GM10847 (cell line): ENCODE data around the gene SPINT4.

Experiments used
- POLR2A ChIP-seq: IDR thresholded peaks from 2 replicates; pipeline ENCODE4 v1.6.1; 2011; ENCODE audit not compliant: insufficient read length; ENCODE audit errors: extremely low read depth

Gene SPINT4

DNA sequence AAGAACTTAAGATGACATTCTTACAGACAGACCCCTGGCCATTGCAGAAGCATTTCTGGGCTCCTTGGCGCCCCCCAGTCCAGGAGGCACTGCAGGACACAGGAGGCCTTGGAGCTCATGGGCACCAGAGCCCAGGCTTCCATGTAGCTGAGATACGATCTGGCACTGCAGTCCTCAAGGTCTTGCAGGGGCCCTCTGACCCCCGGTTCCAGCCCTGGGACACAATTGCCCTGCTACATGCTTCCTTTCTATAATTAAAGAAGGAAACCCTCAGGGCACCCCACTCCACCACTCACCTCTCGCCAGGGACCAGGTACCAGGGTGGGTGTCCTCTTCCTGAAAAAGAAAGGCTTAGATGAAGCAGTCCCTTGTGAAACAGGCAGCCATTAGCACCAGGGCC lies 35.9 kb downstream of the SPINT4 start:
- TF ChIP-seq POLR2A, result no peak

DNA sequence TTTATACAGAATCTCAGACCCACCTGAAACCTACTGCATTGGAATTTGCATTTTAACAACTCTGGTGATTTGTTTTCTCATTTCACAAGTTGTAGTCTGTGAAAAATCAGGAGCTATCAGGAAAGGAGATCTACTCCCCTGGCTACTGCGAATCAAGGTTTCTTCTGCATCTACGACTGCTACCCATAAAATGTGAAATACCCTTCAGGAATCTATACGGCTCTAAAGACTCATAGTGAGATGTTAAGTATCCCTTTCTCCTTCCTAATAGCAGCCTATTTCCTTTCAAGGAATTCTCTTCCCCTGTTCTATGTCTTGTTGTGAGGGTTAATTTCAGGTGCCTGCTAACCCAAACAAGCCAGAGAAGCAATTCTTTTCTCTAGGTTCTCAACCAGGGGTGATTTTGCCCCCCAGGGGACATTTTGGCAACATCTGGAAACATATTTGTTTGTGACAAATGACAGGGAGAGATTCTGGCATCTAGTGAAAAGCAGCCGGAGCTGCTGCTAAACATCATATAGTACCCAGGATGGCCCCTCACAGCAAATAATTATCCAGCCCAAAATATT lies 43.2 kb downstream of the SPINT4 start:
- no peak for TF ChIP-seq POLR2A

DNA sequence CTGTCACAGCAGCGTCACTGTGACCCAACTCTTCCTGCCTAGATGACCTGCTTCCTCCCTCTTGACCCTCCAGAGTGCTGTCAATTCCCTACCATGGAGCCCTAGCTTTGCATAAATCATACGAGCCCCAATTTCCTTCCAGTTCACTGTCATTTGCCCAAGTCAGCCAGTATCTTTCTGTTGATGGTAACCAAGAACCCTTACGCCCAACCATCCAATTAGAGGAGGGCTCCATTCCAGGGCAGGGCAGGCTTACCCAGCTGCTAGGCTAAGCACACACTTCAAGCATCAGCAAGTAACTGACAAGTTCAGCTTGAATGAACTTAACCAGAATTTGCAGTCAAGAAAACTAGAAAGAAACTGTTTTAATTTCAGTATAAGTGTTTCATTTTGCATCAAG lies 43.8 kb downstream of the SPINT4 start:
- no peak for TF ChIP-seq POLR2A

DNA sequence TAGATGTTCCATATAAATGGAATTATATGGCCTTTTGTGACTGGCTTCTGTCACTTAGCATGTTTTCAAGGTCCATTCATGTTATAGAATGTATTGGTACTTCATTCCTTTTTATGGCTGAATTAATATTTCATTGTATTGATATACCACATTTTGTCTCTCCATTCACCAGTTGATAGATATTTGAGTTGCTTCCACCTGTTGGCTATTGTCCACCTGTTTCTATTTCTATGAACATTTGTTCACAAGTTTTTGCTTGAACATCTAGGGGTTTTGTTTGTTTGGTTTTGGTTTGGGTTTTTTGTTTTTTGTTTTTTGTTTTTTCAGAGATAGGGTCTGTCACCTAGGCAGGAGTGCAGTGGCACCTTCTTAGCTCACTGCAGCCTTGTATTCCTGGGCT lies 46.3 kb downstream of the SPINT4 start:
- no peak for TF ChIP-seq POLR2A

DNA sequence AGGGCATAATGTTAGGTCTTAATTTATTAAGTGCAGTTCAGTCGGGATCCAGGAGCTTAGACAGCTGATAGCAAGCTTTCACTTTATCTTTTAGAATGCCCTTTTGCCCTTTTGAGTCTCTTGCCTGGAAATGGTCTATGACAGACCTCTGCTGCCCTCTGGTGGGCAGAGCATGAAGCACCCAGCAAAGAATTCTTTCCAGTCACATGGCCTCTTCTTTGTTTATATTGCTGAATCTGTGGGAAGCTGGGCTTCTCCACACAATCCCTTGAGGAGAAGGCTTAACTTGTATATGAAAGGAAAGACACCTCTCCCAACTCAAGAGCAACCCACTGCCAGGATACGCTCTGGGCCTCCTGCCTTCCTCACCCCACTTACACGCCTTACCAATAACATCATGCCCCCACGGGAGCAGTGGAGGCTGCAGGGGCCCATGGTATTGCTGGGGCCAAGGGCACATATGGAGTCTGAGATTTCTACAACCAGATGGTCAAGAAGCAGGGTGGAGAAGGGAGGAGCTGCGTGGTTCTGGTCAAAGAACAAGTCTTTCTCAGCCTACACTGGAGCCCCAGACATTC lies 49.1 kb downstream of the SPINT4 start:
- TF ChIP-seq POLR2A, result no peak

DNA sequence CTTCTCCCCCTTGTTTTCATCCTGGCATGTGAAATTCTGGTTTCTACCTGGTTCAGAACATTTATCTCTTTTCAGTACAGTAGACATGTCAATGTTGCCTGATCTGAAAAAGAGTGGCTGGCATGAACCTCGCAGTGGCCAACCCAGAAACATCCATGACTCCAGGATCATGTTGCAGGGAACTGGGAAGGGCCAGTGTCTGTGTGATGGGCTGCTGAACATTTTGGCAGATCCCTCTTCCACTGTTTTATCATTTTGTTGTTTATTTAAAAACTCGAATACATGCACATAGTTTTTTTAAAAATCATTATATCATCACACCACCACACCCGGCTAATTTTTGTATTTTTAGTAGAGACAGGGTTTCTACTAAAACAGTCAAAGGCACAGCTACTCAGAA lies 50.5 kb downstream of the SPINT4 start:
- TF ChIP-seq POLR2A, result no peak

DNA sequence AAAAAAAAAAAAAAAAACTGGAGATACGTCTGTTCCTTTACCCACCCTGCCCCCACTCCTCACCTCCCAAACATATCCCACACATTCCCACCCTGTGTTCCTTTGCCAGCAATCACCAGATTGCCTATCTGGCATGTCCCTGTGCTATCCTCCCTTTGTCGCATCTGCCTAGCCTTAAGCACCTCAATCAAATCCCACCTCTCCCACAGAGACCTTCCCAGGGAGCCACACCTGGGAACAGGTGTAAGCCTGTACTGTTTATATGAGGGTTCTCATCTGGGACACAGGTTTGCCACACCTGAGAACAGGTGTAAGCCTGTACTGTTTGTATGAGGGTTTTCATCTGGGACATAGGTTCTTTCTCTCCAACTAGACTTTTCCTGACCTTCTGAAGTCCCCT lies 52.8 kb downstream of the SPINT4 start:
- no peak for TF ChIP-seq POLR2A

DNA sequence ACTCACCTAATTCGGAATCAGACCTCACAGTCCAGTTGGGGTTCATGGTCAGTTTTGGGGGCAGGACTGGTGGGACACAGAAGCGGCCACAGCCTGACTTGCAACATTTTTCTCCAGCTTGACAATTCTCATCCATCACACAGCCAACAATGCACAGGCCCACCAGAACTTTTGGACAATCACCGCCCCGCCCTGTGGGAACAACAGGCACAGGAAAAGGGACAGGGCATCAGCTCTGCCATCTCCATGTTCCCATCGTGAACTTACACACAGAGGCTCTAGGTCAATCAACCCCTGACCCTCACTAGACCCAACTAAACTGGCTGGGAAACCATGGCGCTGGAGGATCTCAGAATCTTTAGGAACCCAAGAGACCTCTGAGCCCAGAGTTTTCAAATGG lies 53.3 kb downstream of the SPINT4 start:
- no peak for TF ChIP-seq POLR2A
